H1 (cell line): ENCODE data around the gene ADCY3. TPM values are rescaled to one million over a fixed set of nuclear protein-coding genes. Genes with fewer than 3 reads are reported as not detected.

Experiments
- CHD1 ChIP-seq: IDR thresholded peaks from 2 replicates; pipeline ENCODE4 v1.6.1; 2012; ENCODE audit warnings: low read depth, low read length, improper control_type of control experiment
- HDAC2 ChIP-seq, 2 experiments: fragments of 300-600 bp in 1 of 2; sonication (generic) in 1 of 2; IDR thresholded peaks; 2 replicates each; pipeline ENCODE4 v1.6.1; 2011 to 2012; ENCODE audit warnings: low read depth in 2 of 2, low read length in 2 of 2, mild to moderate bottlenecking in 2 of 2, moderate library complexity in 2 of 2, borderline replicate concordance in 1 of 2, inconsistent platforms in 1 of 2
- NRF1 ChIP-seq: IDR thresholded peaks from 2 replicates; pipeline ENCODE4 v1.6.1; 2011; ENCODE audit warnings: mild to moderate bottlenecking, low read depth, low read length, improper control_type of control experiment
- polyA plus RNA-seq, 7 experiments: library from polyadenylated mRNA; depleted of rRNA in 3 of 7; stranded (reverse) in 5 of 7; unstranded in 2 of 7; fragments of >200 nt in 5 of 7; fragments of 200-250 nt in 2 of 7; gene quantifications; 1 replicate in 5 of 7; 2 replicates in 1 of 7; 4 replicates in 1 of 7; pipeline versions ENCODE4 v1.2.1 to v1.2.3, GENCODE V29; 2011 to 2013; ENCODE audit warnings: missing spikeins in 2 of 7, mixed read lengths in 2 of 7
- total RNA-seq: library from RNA; stranded (reverse); fragmentation: NEBNext Ultra II Directional; extraction: Animal tissue kit (Norgen Biotek cat#: 25700); gene quantifications from 2 replicates; pipeline ENCODE4 v1.2.1, GENCODE V29; 2021
- TF ChIP-seq, protein P1 (sequence below): IDR thresholded peaks from 2 replicates; pipeline ENCODE4 v1.6.1; 2012; ENCODE audit warnings: low read length, inconsistent platforms

The ADCY3 gene
- total and polyA plus RNA-seq, 2 of the 8 experiments (the other 6 are each of a cell fraction or from before 2014, with no cell fraction given): 45.1 to 52.9 TPM

DNA sequence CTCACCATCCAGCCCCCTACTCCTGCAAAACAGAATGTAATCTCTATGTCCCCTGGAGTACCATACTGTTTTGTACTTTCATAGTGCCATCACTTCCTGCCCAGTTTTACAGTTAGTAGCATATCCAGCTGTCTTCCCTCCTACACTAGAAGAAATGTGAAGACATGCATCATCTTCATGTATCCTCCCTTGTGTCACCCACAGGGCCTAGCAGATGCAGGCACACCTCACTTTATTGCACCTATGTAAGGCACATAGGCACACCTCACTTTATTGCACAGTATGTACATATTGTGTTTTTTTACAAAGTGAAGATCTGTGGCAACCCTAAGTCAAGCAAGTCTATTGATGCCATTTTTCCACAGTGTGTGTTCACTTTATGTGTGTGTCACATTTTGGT lies 39.7 kb upstream of the ADCY3 start (continued):
- TF ChIP-seq, protein P1, sequence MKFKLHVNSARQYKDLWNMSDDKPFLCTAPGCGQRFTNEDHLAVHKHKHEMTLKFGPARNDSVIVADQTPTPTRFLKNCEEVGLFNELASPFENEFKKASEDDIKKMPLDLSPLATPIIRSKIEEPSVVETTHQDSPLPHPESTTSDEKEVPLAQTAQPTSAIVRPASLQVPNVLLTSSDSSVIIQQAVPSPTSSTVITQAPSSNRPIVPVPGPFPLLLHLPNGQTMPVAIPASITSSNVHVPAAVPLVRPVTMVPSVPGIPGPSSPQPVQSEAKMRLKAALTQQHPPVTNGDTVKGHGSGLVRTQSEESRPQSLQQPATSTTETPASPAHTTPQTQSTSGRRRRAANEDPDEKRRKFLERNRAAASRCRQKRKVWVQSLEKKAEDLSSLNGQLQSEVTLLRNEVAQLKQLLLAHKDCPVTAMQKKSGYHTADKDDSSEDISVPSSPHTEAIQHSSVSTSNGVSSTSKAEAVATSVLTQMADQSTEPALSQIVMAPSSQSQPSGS: no peak
- TF ChIP-seq NRF1 (no peak), HDAC2 (IDR thresholded peaks at IDR 0.05; ENCODE audit: borderline replicate concordance in 1 of 2, low read depth in 2 of 2, low read length in 2 of 2) (no peak), CHD1 (no peak)
- TF ChIP-seq, all 59 proteins: peak for 0
